Liver (tissue), 9 donors: ENCODE results near the gene LHX6. TPM values are rescaled to one million over a fixed set of nuclear protein-coding genes. Genes with fewer than 3 reads are reported as not detected.

ENCODE experiments used
- DNase-seq: peaks from one replicate; pipeline ENCODE4 v3.0.0-alpha.2; 2017; ENCODE audit warnings: low spot score
- H3K27ac ChIP-seq, 2 donors: one replicate each; pipeline ENCODE4 v1.7.0; 2013; ENCODE audit warnings: inconsistent platforms in 2 of 2, low read length in 2 of 2, control low read depth in 1 of 2, low read depth in 1 of 2, mild to moderate bottlenecking in 1 of 2
- H3K27me3 ChIP-seq, 4 donors: one replicate each; pipeline versions ENCODE4 v1.6.1 to v1.7.0; 2013; ENCODE audit warnings: low read length in 3 of 4, inconsistent platforms in 1 of 4, mild to moderate bottlenecking in 1 of 4, moderate library complexity in 1 of 4; ENCODE audit not compliant: control insufficient read depth in 4 of 4, insufficient read depth in 4 of 4
- H3K36me3 ChIP-seq, 4 donors: one replicate each; pipeline versions ENCODE4 v1.6.1 to v1.7.0; 2013; ENCODE audit warnings: low read length in 3 of 4, mild to moderate bottlenecking in 3 of 4, low read depth in 1 of 4, moderate library complexity in 1 of 4; ENCODE audit not compliant: control insufficient read depth in 4 of 4, insufficient read depth in 3 of 4
- H3K4me1 ChIP-seq, 4 donors: one replicate each; pipeline versions ENCODE4 v1.6.1 to v1.7.0; 2013; ENCODE audit warnings: low read length in 3 of 4, mild to moderate bottlenecking in 3 of 4, moderate library complexity in 1 of 4; ENCODE audit not compliant: control insufficient read depth in 4 of 4, insufficient read depth in 4 of 4
- H3K4me3 ChIP-seq, 3 donors: one replicate each; pipeline versions ENCODE4 v1.6.1 to v1.7.0; 2013; ENCODE audit warnings: low read length in 3 of 3, control low read depth in 1 of 3, low read depth in 1 of 3, mild to moderate bottlenecking in 1 of 3
- H3K9ac ChIP-seq, 2 donors: one replicate each; pipeline ENCODE4 v1.7.0; 2013; ENCODE audit warnings: low read length in 2 of 2, mild to moderate bottlenecking in 2 of 2, moderate library complexity in 2 of 2, control low read depth in 1 of 2, low read depth in 1 of 2
- H3K9me3 ChIP-seq, 4 donors: one replicate each; pipeline versions ENCODE4 v1.6.1 to v1.7.0; 2013; ENCODE audit warnings: low read length in 3 of 4; ENCODE audit not compliant: control insufficient read depth in 4 of 4
- CTCF ChIP-seq: fragments of 150-350 bp; IDR thresholded peaks from 2 replicates; pipeline ENCODE4 v1.5.1; 2017; ENCODE audit warnings: improper control_type of control experiment, low read depth, low read length; ENCODE audit not compliant: missing input control
- EGR1 ChIP-seq, 2 donors: IDR thresholded peaks; 2 replicates each; pipeline ENCODE4 v1.6.1; 2016 to 2018; ENCODE audit warnings: antibody characterized with exemption in 2 of 2, low read depth in 2 of 2
- FOXA1 ChIP-seq: IDR thresholded peaks from 2 replicates; pipeline ENCODE4 v1.6.1; 2016; ENCODE audit warnings: antibody characterized with exemption
- FOXA2 ChIP-seq: IDR thresholded peaks from 2 replicates; pipeline ENCODE4 v1.6.1; 2016; ENCODE audit warnings: antibody characterized with exemption
- GABPA ChIP-seq, 2 donors: IDR thresholded peaks in 1 of 2; conservative IDR thresholded peaks in 1 of 2; 2 replicates each; pipeline ENCODE4 v1.6.1; 2016; ENCODE audit warnings: antibody characterized with exemption in 2 of 2, mild to moderate bottlenecking in 1 of 2, moderate library complexity in 1 of 2
- HNF4A ChIP-seq, 2 donors: conservative IDR thresholded peaks; 2 replicates each; pipeline ENCODE4 v1.6.1; 2016; ENCODE audit warnings: antibody characterized with exemption in 2 of 2, mild to moderate bottlenecking in 2 of 2
- HNF4G ChIP-seq: IDR thresholded peaks from 2 replicates; pipeline ENCODE4 v1.6.1; 2016; ENCODE audit warnings: antibody characterized with exemption
- JUND ChIP-seq, 2 donors: IDR thresholded peaks; 2 replicates each; pipeline ENCODE4 v1.6.1; 2016; ENCODE audit warnings: antibody characterized with exemption in 2 of 2
- NR2F2 ChIP-seq: IDR thresholded peaks from 2 replicates; pipeline ENCODE4 v1.6.1; 2016; ENCODE audit warnings: antibody characterized with exemption
- RAD21 ChIP-seq, 2 donors: IDR thresholded peaks; 2 replicates each; pipeline ENCODE4 v1.6.1; 2016; ENCODE audit warnings: antibody characterized with exemption in 2 of 2, mild to moderate bottlenecking in 2 of 2
- REST ChIP-seq: IDR thresholded peaks from 2 replicates; pipeline ENCODE4 v1.6.1; 2016; ENCODE audit warnings: antibody characterized with exemption, mild to moderate bottlenecking
- RXRA ChIP-seq, 2 donors: IDR thresholded peaks; 2 replicates each; pipeline ENCODE4 v1.6.1; 2017 to 2018; ENCODE audit warnings: antibody characterized with exemption in 2 of 2, mild to moderate bottlenecking in 1 of 2
- SP1 ChIP-seq: IDR thresholded peaks from 2 replicates; pipeline ENCODE4 v1.6.1; 2018; ENCODE audit warnings: antibody characterized with exemption, mild to moderate bottlenecking
- TAF1 ChIP-seq: conservative IDR thresholded peaks from 2 replicates; pipeline ENCODE4 v1.6.1; 2016; ENCODE audit warnings: antibody characterized with exemption, mild to moderate bottlenecking
- YY1 ChIP-seq: IDR thresholded peaks from 2 replicates; pipeline ENCODE4 v1.6.1; 2016; ENCODE audit warnings: antibody characterized with exemption, mild to moderate bottlenecking
- WGBS: extraction: QIAGEN DNeasy Blood & Tissue Kit; methylation state at CpG from one replicate; pipeline ENCODE4 v1.1.7; 2013; 5-methylcytosine and 5-hydroxymethylcytosine counted together
- polyA plus RNA-seq, 2 donors: library from polyadenylated mRNA; stranded (reverse) in 1 of 2; unstranded in 1 of 2; fragments of 200-250 nt in 1 of 2; fragments of >200 nt in 1 of 2; fragmentation: Nextera tagmentation in 1 of 2; extraction: Ambion mirVana in 1 of 2; gene quantifications; one replicate each; pipeline versions ENCODE4 v1.2.1 to v1.2.3, GENCODE V29; 2013 to 2015
- total RNA-seq, 2 donors: library from RNA; depleted of rRNA; stranded (reverse); fragments of >200 nt; gene quantifications; one replicate each; pipeline ENCODE4 v1.2.3, GENCODE V29; 2014
- TF ChIP-seq, protein P1 (sequence below): IDR thresholded peaks from 2 replicates; pipeline ENCODE4 v1.6.1; 2016; ENCODE audit warnings: antibody characterized with exemption
- TF ChIP-seq, protein P2 (sequence below): IDR thresholded peaks from 2 replicates; pipeline ENCODE4 v1.6.1; 2016; ENCODE audit warnings: antibody characterized with exemption
- TF ChIP-seq, protein P3 (sequence below): IDR thresholded peaks from 2 replicates; pipeline ENCODE4 v1.6.1; 2016; ENCODE audit warnings: antibody characterized with exemption
- donor health status: healthy.
- donor health status: healthy.
- donor health status: healthy.
- donor health status: healthy.
- donor health status: healthy.

The LHX6 gene
- total and polyA plus RNA-seq, 4 donors: 0.05 to 0.33 (median 0.18) TPM

DNA sequence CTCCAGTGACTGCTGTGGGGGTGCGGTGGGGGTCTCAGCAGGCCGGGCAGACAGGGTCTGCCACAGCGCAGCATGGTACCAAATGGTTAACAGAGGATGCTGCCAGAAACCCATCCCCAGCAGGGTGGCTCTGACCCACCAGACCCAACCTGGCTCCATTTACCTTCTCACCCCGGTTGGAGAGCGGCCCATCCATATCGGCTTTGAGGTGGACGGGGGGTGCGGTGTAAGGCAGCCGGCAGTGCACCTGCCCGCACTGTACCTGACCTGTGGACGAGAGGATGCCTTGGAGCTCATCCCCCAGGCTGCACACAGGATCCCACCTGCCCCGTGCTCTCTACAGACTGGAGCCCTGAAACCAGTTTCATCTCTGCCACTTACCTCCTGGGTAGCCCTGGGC is 19.3 kb downstream of the LHX6 start (continued):
- TF ChIP-seq, protein P1, sequence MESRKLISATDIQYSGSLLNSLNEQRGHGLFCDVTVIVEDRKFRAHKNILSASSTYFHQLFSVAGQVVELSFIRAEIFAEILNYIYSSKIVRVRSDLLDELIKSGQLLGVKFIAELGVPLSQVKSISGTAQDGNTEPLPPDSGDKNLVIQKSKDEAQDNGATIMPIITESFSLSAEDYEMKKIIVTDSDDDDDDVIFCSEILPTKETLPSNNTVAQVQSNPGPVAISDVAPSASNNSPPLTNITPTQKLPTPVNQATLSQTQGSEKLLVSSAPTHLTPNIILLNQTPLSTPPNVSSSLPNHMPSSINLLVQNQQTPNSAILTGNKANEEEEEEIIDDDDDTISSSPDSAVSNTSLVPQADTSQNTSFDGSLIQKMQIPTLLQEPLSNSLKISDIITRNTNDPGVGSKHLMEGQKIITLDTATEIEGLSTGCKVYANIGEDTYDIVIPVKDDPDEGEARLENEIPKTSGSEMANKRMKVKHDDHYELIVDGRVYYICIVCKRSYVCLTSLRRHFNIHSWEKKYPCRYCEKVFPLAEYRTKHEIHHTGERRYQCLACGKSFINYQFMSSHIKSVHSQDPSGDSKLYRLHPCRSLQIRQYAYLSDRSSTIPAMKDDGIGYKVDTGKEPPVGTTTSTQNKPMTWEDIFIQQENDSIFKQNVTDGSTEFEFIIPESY: no peak
- TF ChIP-seq EGR1 (IDR thresholded peaks at IDR 0.05; ENCODE audit: low read depth in 2 of 2): no peak
- TF ChIP-seq NR2F2: no peak
- TF ChIP-seq HNF4G: no peak
- TF ChIP-seq FOXA1: no peak
- no peak for TF ChIP-seq FOXA2
- no peak for TF ChIP-seq GABPA (IDR thresholded peaks at IDR 0.05 in 1 of 2, conservative IDR thresholded peaks at IDR 0.05 in 1 of 2)
- TF ChIP-seq RAD21 (IDR thresholded peaks at IDR 0.05): no peak

- Histone ChIP-seq H3K4me3 (no peak overlapping the region), H3K36me3 (no peaks in the 10 kb centered on the region), H3K27me3 (peaks cover 0 to 6% (median 3%) of the 10 kb centered on the region in 4 donors), H3K9ac (no peak overlapping the region), H3K27ac (no peak overlapping the region), H3K4me1 (no peaks in the 10 kb centered on the region), H3K9me3 (no peaks in the 10 kb centered on the region)
- TF ChIP-seq TAF1 (no peak), FOXA1 (no peak), YY1 (no peak), JUND (IDR thresholded peaks at IDR 0.05) (no peak)
- TF ChIP-seq, protein P2, sequence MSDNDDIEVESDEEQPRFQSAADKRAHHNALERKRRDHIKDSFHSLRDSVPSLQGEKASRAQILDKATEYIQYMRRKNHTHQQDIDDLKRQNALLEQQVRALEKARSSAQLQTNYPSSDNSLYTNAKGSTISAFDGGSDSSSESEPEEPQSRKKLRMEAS: no peak
- DNase-seq: no peak
- WGBS: 70% methylated on average over 9 of the region's 9 CpGs
Measured at GRCh38 chr9:122207096-122207495, 21.7 kb downstream of the LHX6 start.

- Histone ChIP-seq H3K36me3 (no peaks in the 10 kb centered on the region), H3K27ac (no peak overlapping the region), H3K4me3 (no peak overlapping the region), H3K4me1 (no peaks in the 10 kb centered on the region), H3K9ac (no peak overlapping the region), H3K9me3 (no peaks in the 10 kb centered on the region), H3K27me3 (peaks cover 0 to 6% (median 0%) of the 10 kb centered on the region in 4 donors)
- no peak for DNase-seq
- TF ChIP-seq TAF1 (no peak), FOXA2 (no peak), REST (no peak), HNF4G (no peak), JUND (IDR thresholded peaks at IDR 0.05) (no peak), SP1 (no peak), RAD21 (IDR thresholded peaks at IDR 0.05) (no peak), EGR1 (IDR thresholded peaks at IDR 0.05; ENCODE audit: low read depth in 2 of 2) (no peak), NR2F2 (no peak), CTCF (no peak), HNF4A (conservative IDR thresholded peaks at IDR 0.05) (no peak), YY1 (no peak), RXRA (IDR thresholded peaks at IDR 0.05) (no peak), GABPA (IDR thresholded peaks at IDR 0.05 in 1 of 2, conservative IDR thresholded peaks at IDR 0.05 in 1 of 2) (no peak)
- TF ChIP-seq, protein P3, sequence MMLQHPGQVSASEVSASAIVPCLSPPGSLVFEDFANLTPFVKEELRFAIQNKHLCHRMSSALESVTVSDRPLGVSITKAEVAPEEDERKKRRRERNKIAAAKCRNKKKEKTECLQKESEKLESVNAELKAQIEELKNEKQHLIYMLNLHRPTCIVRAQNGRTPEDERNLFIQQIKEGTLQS: no peak
- TF ChIP-seq, protein P2: no peak
- WGBS: 91% methylated on average over 9 of the region's 9 CpGs
Measured at GRCh38 chr9:122206118-122207046, 22.4 kb downstream of the LHX6 start.
